Activated CD4-positive, alpha-beta T cell treated with anti-CD3 and anti-CD28 coated beads for 36 hours (primary cell): ENCODE results near the gene TMEM40. TPM values are rescaled to one million over a fixed set of nuclear protein-coding genes. Genes with fewer than 3 reads are reported as not detected.
"Not testable (repeated sequence)": the region's sequence is repeated elsewhere in the genome, so short reads cannot be mapped to it uniquely, and the experiment has no call there.

Source experiments
- ATAC-seq: fragments of 200-7000 bp; cut with Tn5 transposase; one replicate; pipeline ENCODE4 v1.10.0; 2021; ENCODE audit warnings: mild to moderate bottlenecking, moderate library complexity
- CTCF ChIA-PET: fragments of 350-600 bp; sonication (Branson Sonifier 250); formaldehyde crosslinking; loops from one replicate; lab custom pipeline; 2021; ENCODE audit warnings: antibody characterized with exemption; lab: Charles Lee
- POLR2A ChIA-PET: fragments of 350-600 bp; sonication (Branson Sonifier 250); formaldehyde crosslinking; loops from one replicate; lab custom pipeline; 2021; ENCODE audit warnings: antibody characterized with exemption, inconsistent platforms; lab: Charles Lee
- DNase-seq: peaks from one replicate; pipeline ENCODE4 v3.0.0-alpha.2; 2020
- H3K27ac Mint-ChIP-seq: one replicate; pipeline ENCODE4 v1.8.0; 2021; ENCODE audit warnings: mixed read lengths
- H3K27me3 Mint-ChIP-seq: one replicate; pipeline ENCODE4 v1.8.0; 2021; ENCODE audit warnings: mixed read lengths
- H3K36me3 Mint-ChIP-seq: one replicate; pipeline ENCODE4 v1.8.0; 2021; ENCODE audit warnings: low read depth, mixed read lengths
- H3K4me1 Mint-ChIP-seq: one replicate; pipeline ENCODE4 v1.8.0; 2021; ENCODE audit warnings: mixed read lengths
- H3K4me3 Mint-ChIP-seq: one replicate; pipeline ENCODE4 v1.8.0; 2021; ENCODE audit warnings: mild to moderate bottlenecking, moderate library complexity, mixed read lengths
- H3K9me3 Mint-ChIP-seq: one replicate; pipeline ENCODE4 v1.8.0; 2021; ENCODE audit warnings: low read depth, mixed read lengths
- intact Hi-C, 2 experiments: fragments of 100-400 bp; cut with DNase I in 1 of 2; cut with micrococcal nuclease in 1 of 2; formaldehyde crosslinking; loops; one replicate each; pipeline versions ENCODE4 v1.14.2 to v1.15.1; 2022 to 2024; cut with DNase I, micrococcal nuclease
- total RNA-seq, 2 experiments: library from RNA; stranded (reverse); gene quantifications; one replicate each; pipeline ENCODE4 v1.2.3, GENCODE V29; 2021

The TMEM40 gene
- total RNA-seq, 2 experiments from 2014 or later: not detected

DNA sequence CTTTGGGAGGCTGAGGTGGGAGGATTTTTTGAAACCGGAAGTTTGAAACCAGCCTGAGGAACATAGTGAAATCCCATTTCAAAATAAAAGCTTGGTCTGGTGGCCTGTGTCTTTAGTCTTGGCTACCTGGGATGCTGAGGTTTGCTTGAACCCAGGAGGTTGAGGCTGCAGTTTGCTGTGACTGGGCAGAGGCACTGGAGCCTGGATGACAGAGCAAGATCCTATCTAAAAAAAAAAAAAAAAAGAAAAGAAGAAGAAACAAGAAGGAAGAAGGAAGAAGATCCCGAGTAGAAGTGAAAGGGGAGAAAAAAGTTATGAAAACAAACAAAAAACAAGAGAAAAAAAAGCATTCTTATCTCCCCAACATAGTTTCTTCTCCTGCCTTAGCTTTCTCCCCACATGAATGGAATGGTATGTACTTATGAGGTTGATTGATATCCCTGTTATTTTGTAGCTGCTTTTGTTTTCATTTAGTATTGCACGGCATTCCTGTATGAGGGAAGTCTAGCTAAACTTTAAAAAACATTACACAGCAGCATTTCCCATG, 42.4 kb downstream of the TMEM40 start:
- Mint-ChIP-seq H3K36me3 (no peaks in the 10 kb centered on the region), H3K9me3 (no peaks in the 10 kb centered on the region), H3K27me3 (no peaks in the 10 kb centered on the region), H3K4me1 (peaks cover 9% of the 10 kb centered on the region), H3K27ac (no peak overlapping the region), H3K4me3 (no peak overlapping the region)
- no peak for ATAC-seq
- intact Hi-C loops: no loop called here
- no peak for DNase-seq
- CTCF ChIA-PET: interaction anchor here (1.0 to 1.1 kb wide), 2 partner anchors 11 to 42 kb away, joined by 3 to 4 read pairs; partner anchors contain the start of gene TMEM40
- POLR2A ChIA-PET: no interaction called here

GRCh38 chr3:12714278-12714677, 44.8 kb downstream of the TMEM40 start:
- POLR2A ChIA-PET: no interaction called here
- no peak for DNase-seq
- Mint-ChIP-seq H3K4me1 (no peaks in the 10 kb centered on the region), H3K27ac (no peak overlapping the region), H3K4me3 (no peak overlapping the region), H3K27me3 (no peaks in the 10 kb centered on the region), H3K36me3 (no peaks in the 10 kb centered on the region), H3K9me3 (no peaks in the 10 kb centered on the region)
- no peak for ATAC-seq
- CTCF ChIA-PET: no interaction called here
- intact Hi-C loops: no loop called here

- no peak for ATAC-seq
- Mint-ChIP-seq H3K4me3 (no peak overlapping the region), H3K4me1 (no peaks in the 10 kb centered on the region), H3K27ac (no peak overlapping the region), H3K9me3 (no peaks in the 10 kb centered on the region), H3K27me3 (no peaks in the 10 kb centered on the region), H3K36me3 (no peaks in the 10 kb centered on the region)
- POLR2A ChIA-PET: no interaction called here
- intact Hi-C loops: no loop called here
- CTCF ChIA-PET: interaction anchor here (0.5 to 2.6 kb wide), 2 partner anchors 10 to 317 kb away, joined by 3 to 13 read pairs; no protein-coding TSS in a partner anchor
- DNase-seq: no peak
These were observed 49.0 kb downstream of the TMEM40 start for GRCh38 chr3:12710062-12710461.

DNA sequence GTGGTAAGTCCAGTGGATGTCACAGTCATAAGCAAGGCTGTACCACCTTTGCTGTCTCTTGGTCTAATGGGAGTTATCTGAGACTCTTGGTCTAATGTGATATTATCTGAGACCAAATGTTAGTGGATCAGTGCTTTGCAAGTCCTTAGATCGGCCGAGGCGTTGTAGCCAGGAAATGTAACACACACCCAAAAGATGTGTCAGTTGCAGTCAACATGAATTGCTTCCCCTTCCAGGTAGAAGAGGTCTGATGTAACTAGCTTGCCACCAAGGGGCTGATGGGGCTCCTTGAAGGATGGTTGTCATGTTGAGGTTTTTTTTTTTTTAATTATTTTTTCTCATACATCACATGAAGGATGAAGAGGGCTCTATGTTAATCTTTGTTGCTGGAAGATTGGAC, 49.7 kb downstream of the TMEM40 start:
- DNase-seq: no peak
- no peaks in the 10 kb centered on the region for H3K27me3 Mint-ChIP-seq
- intact Hi-C loops: no loop called here
- no peaks in the 10 kb centered on the region for H3K36me3 Mint-ChIP-seq
- H3K4me3 Mint-ChIP-seq: no peak overlapping the region
- no peak for ATAC-seq
- no peak overlapping the region for H3K27ac Mint-ChIP-seq
- CTCF ChIA-PET: interaction anchor here (0.6 to 2.6 kb wide), 3 partner anchors 11 to 94 kb away, joined by 3 to 13 read pairs (median 3); no protein-coding TSS in a partner anchor
- H3K4me1 Mint-ChIP-seq: no peaks in the 10 kb centered on the region
- POLR2A ChIA-PET: interaction anchor here (0.5 kb wide), 1 partner anchor 8 kb away, joined by 6 read pairs; no protein-coding TSS in a partner anchor
- no peaks in the 10 kb centered on the region for H3K9me3 Mint-ChIP-seq

- intact Hi-C loops: no loop called here
- Mint-ChIP-seq H3K27ac (no peak overlapping the region), H3K9me3 (no peaks in the 10 kb centered on the region), H3K36me3 (no peaks in the 10 kb centered on the region), H3K4me3 (no peak overlapping the region), H3K4me1 (no peaks in the 10 kb centered on the region), H3K27me3 (no peaks in the 10 kb centered on the region)
- CTCF ChIA-PET: interaction anchor here (0.6 to 2.6 kb wide), 4 partner anchors 11 to 133 kb away, joined by 3 to 13 read pairs (median 4); partner anchors contain the start of gene RPL32
- no peak for DNase-seq
- POLR2A ChIA-PET: no interaction called here
- ATAC-seq: no peak
These were observed 50.4 kb downstream of the TMEM40 start for GRCh38 chr3:12708584-12709192.

- Mint-ChIP-seq H3K27me3 (no peaks in the 10 kb centered on the region), H3K4me1 (no peaks in the 10 kb centered on the region), H3K36me3 (no peaks in the 10 kb centered on the region), H3K9me3 (no peaks in the 10 kb centered on the region), H3K27ac (no peak overlapping the region), H3K4me3 (no peak overlapping the region)
- POLR2A ChIA-PET: no interaction called here
- no peak for ATAC-seq
- CTCF ChIA-PET: interaction anchor here (0.7 to 1.7 kb wide), 6 partner anchors 12 to 247 kb away, joined by 3 to 5 read pairs (median 4); partner anchors contain the start of gene RPL32
- no peak for DNase-seq
- intact Hi-C loops: no loop called here
These were observed 51.6 kb downstream of the TMEM40 start for GRCh38 chr3:12707449-12707848.

DNA sequence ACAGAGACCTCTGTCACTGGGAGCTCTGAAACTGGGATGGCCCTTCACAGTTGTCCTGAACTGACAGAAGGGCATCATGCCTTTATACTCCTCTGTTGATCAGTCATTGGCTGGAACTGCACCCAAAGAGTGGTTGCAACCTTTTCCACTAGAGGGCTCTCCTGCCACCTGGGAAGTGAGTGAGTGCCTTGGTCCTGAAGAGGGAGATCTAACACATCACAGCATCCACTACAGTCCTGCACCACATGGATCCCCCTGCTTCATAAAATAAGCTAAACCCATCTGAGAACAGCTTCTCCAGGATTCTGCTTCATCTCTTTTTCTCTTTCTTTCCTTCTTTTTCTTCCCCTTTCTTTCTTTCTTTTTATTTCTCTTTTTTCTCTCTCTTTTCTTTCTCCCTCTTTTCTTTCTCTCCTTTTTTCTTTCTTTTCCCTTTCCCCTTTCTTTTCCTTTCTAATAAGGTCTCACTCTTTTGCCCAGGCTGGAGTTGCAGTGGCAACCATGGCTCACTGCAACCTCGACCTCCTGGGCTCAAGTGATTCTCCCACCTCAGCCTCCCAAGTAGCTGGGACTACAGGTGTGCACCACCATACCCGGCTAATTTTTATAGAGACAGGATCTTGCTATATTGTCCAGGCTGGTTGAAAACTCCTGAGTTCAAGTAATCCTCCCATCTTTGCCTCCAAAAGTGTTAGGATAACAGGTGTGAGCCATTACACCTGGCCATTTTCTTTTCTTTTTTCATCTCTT, 52.4 kb downstream of the TMEM40 start:
- peak; percentile 79 for DNase-seq
- H3K27me3 Mint-ChIP-seq: no peaks in the 10 kb centered on the region
- peak; percentile 100 for ATAC-seq
- H3K4me1 Mint-ChIP-seq: no peaks in the 10 kb centered on the region
- H3K4me3 Mint-ChIP-seq: no peak overlapping the region
- no peaks in the 10 kb centered on the region for H3K9me3 Mint-ChIP-seq
- ChIA-PET POLR2A (no interaction called here), CTCF (interaction anchor here (0.6 to 1.7 kb wide), 13 partner anchors 10 to 458 kb away, joined by 3 to 5 read pairs (median 3); no protein-coding TSS in a partner anchor)
- H3K27ac Mint-ChIP-seq: no peak overlapping the region
- H3K36me3 Mint-ChIP-seq: no peaks in the 10 kb centered on the region
- intact Hi-C loops: loop anchor here in 1 of 2 experiments (1.0 kb wide), 3 partner anchors 104 to 186 kb away; partner anchors contain the start of gene RPL32

GRCh38 chr3:12705981-12706380, 53.1 kb downstream of the TMEM40 start:
- ChIA-PET POLR2A (no interaction called here), CTCF (interaction anchor here (0.6 to 1.2 kb wide), 8 partner anchors 10 to 459 kb away, joined by 3 to 5 read pairs (median 4); no protein-coding TSS in a partner anchor)
- Mint-ChIP-seq H3K4me3 (no peak overlapping the region), H3K27ac (no peak overlapping the region), H3K9me3 (no peaks in the 10 kb centered on the region), H3K36me3 (no peaks in the 10 kb centered on the region), H3K27me3 (no peaks in the 10 kb centered on the region), H3K4me1 (no peaks in the 10 kb centered on the region)
- ATAC-seq: no peak
- intact Hi-C loops: loop anchor here in 1 of 2 experiments (1.0 kb wide), 3 partner anchors 104 to 186 kb away; partner anchors contain the start of gene RPL32
- no peak for DNase-seq

DNA sequence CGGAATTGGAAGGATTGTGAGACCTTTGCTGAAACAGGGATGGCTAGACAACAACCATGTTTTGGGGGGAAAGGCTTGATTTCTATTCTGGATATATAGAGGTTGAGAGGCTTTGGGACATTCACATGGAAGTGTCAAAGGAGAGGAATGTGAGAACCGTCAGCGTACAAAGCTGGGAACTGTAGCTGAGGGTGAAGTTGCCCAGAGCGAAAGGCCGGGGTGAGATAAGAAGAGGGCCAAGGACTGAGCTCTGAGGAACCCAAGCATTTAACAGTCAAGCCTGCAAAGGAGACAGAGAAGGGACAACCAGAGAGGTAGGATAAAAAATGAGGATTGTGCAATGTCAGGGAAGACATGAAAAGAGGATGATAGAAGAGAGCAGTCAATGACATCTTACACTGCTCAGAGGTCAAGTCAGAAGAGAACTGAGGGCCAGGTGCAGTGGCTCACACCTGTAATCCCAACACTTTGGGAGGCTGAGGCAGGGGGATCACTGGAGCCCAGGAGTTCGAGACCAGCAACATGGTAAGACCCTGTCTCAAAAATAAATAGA, 53.6 kb downstream of the TMEM40 start:
- Mint-ChIP-seq H3K36me3 (no peaks in the 10 kb centered on the region), H3K27me3 (no peaks in the 10 kb centered on the region), H3K4me3 (no peak overlapping the region), H3K9me3 (no peaks in the 10 kb centered on the region), H3K27ac (no peak overlapping the region), H3K4me1 (no peaks in the 10 kb centered on the region)
- ChIA-PET POLR2A (no interaction called here), CTCF (interaction anchor here (0.7 to 1.1 kb wide), 7 partner anchors 11 to 406 kb away, joined by 3 to 5 read pairs (median 3); no protein-coding TSS in a partner anchor)
- no peak for DNase-seq
- intact Hi-C loops: no loop called here
- ATAC-seq: no peak

DNA sequence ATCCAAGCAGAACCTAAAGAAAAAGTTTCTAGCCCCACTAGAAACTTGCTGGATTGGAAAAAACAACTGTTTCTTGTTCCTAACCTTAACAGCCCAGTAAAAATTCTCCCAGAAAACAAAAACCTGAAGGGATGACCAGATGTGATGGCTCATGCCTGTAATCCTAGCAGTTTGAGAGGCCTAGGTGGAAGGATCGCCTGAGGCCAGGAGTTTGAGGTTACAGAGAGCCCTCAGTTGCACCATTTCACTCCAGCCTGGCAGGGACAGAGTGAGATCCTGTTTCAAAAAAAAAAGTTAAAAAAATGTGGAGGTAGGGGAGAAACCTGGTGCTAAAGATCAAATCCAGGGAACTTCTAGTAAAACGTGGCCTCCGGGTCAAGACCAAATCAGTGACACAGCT, 56.6 kb downstream of the TMEM40 start:
- Mint-ChIP-seq H3K36me3 (no peaks in the 10 kb centered on the region), H3K4me3 (no peak overlapping the region), H3K4me1 (no peaks in the 10 kb centered on the region), H3K27me3 (no peaks in the 10 kb centered on the region), H3K9me3 (no peaks in the 10 kb centered on the region), H3K27ac (no peak overlapping the region)
- DNase-seq (no peak), ATAC-seq (no peak)
- ChIA-PET POLR2A (no interaction called here), CTCF (no interaction called here)
- intact Hi-C loops: no loop called here

DNA sequence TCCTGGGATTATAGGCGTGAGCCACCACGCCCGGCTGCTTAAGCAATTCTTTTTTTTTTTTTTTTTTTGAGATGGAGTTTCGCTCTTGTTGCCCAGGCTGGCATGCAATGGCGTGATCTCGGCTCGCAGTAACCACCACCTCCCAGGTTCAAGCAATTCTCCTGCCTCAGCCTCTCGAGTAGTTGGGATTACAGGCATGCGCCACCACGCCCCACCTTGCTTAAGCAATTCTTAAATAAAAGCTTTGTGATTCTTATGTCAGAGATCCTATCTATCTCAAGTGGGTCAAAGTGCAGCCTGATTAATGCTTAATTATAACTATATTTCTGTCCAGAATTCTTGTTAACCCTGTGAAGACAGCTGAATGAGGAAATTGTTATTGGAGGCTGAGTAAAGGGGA, 57.5 kb downstream of the TMEM40 start:
- H3K9me3 Mint-ChIP-seq, ATAC-seq, H3K27me3 Mint-ChIP-seq, intact Hi-C loops, H3K4me3 Mint-ChIP-seq, H3K36me3 Mint-ChIP-seq, H3K27ac Mint-ChIP-seq, DNase-seq, H3K4me1 Mint-ChIP-seq: not testable (repeated sequence)
- ChIA-PET POLR2A (interaction anchor here (0.7 kb wide), 2 partner anchors 8 to 11 kb away, joined by 6 to 7 read pairs; no protein-coding TSS in a partner anchor), CTCF (interaction anchor here (0.8 kb wide), 1 partner anchor 289 kb away, joined by 4 read pairs; no protein-coding TSS in a partner anchor)
